NCI-H82 treated with DMSO at 0.1 percent for 48 hours (cell line): ENCODE data around the gene FAM222A.

Experiments used
- DNase-seq: peaks from one replicate; lab custom pipeline; 2025; ENCODE audit not compliant: unreplicated experiment; lab: John Stamatoyannopoulos, UW

The FAM222A gene

DNA sequence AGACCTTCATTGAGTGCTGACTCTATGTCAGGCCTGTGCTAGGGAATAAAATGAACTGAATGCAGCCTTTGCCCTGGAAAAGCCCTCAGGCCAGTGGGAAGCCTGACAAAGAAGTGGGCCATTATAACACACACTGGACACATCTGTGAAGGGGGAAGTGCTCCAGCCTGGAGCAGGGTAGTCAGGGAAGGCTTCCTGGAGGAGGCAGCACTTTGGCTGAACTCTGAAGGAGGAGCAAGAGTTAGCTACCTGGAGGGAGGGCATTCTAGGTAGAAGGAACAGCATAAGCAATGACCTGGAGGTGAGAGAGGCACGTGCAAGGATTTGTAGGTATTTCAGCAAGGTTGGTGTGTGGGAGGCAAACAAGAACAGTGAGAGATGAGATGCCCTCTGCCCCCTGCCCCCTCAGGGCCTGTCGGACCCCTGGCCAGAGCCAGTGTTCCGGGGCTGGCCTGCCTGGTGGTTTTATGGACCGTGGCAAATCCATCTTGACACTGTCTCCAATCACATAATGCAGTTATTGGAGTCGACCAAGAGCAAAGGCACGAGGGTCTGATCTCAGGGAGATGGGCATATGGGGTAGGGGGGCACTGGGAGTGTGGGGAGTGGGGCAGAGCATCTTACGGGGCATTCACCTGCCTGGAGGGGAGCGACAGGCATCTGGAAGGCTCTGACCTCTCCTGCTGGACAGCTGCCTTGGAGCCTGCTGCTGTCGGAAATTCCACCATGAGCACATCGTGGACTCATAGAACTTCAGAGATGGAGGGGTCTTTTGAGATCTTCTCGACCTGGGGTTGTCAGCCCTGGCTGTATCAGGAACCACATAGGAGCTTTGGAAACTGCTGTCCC, 2.7 kb upstream of the FAM222A start:
- DNase-seq = no peak

DNA sequence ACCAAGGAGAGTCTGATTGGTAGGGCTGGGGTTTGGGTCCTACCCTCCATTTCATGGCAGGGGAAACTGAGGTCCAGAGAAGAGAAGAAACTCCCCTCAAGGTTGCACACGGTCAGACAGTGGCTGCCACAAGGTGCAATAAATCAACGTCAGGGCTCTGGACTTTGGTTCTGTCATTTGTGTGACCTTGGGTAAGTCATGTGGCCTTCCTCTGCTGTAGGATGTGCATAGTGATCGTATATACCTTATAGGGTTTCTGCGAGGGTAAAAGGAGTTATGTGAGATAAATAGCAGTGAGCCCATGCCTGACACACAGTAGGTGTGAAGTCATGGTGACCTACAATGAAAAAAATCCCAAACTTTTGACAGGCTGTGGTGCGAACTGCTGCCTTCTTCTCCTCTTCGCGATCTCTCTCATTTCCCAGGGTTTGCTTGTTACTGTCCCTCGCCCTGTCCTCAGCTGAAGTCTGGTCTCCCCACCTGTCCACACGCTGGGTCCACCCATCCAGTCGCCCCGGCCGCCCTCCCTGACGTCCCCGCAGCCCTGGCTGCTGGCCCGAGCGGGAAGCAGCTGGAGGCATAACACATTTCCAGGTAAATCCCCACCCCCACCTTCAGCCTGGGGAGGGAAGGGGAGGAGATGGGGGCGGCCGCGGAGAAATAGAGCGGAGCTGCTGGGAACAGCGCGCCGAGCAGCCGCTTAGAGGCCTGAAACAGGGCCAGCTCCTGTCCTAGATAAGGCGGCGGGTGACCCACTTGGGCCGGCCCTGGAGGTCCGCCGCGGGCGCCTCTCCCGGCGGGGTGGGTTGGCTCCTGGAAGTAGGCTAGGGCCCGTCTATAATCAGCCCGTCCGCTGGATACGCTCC, 1.8 kb upstream of the FAM222A start:
- DNase-seq = no peak

DNA sequence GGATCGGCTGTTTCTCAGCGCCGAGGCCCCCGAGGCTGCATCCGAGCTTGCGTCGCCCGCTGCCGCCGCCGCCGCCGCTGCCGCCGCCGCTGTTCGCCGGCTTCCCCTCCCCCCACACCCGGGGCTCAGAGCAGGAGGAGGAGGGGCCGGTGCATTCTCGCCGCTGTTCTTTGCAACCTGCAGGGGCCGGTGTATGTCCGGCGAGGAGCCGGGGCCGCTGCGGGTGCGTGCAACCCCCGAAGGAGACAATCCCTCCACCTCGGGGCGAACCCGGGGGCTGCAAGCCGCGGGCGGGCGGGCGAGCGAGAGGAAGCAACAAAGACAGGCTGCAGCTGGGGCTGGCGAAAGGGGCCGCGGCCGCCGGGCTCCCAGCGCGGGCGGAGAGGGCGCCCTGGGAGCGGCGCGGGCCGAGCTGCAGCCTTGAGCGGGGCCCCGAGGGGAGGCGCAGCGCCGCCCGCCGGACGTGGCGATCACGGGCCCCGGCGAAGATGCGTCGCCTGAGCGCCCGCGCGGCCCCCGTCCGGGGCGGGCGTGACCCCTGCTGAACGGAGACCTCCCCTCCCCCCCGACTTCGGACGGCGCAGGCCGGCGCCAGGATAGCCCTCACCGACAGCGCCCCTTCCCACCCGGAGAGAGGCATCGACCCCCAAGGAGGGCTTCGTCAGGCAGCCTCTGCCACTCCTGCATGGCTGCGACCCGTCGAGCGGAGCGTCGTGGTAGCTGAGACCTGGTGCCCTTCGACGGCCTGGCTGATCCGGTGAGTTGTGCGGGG, 702 bp downstream of the FAM222A start:
- peak; percentile 22 for DNase-seq

DNA sequence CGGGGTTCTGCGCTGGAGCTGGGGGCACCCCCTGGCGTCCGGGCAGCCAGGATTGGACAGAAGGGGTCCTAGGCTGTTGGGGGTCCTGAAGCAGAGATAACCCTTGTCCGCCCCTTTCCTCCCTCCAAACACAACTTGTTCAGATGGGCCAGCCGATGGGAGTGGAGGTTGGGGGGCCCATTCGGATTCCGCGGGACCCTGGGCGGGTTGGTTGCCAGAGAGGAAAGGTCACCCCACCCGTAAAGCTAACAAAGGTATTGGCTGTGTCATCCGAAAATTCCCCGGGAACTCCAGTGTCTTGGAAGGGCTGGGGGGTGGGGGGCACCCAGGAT, 1.3 kb downstream of the FAM222A start:
- DNase-seq = no peak

DNA sequence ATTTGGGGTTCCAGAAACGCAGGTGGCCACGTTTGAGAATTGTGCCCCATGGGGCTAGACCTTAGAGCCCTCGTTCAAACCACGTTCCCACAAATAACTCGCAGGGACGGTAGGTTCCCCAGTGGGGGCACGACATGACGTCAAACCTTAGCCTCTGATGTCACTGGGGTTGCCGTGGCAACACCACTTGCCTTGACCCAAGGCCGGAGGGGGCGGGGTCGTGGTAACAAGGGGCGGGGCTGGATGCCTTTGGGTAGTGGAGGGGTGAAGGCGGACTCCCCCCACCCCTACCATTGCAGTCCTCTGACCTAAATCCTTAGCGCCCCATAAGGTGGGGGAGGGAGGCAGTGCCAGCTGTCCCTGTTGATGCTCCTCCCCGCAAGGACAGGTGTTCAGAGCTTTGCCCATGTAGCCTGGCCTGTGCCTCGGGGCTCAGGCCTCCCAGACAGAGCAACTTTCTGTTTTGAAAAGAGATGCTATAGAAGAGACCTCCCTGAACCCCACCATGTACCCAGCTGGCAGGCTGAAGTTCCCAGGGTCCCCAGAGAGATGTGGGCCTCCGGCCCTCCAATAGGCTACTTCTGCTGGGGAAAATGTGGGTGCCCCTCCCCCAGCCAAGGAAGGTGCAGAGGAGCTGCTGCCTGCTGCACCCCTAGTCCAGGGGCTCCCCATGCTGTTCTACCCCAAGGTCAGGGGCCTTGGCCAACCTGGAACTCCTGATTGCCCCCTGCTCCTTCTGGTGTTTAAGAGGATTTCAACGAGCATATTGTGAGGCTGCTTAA, 1.9 kb downstream of the FAM222A start:
- peak; percentile 32 for DNase-seq

DNA sequence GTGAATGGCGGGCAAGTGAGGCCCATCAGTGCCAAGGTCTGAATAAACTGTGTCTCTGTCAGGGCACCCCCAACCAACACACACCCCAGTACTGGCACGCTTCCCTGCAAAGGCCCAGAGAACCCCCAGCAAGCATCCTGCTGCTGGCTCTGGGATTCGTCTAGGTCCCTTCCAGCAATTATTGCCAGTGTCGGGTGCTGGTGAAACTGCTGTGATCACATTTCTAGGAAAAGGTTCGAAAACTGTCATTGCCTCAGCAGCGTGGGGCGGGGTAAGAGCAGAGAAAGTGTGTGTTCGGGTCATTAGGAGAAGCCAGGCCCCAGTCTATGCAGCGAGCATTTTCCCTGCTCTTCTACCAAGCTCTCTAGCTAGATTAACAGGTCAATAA, 2.5 kb downstream of the FAM222A start:
- no peak for DNase-seq

DNA sequence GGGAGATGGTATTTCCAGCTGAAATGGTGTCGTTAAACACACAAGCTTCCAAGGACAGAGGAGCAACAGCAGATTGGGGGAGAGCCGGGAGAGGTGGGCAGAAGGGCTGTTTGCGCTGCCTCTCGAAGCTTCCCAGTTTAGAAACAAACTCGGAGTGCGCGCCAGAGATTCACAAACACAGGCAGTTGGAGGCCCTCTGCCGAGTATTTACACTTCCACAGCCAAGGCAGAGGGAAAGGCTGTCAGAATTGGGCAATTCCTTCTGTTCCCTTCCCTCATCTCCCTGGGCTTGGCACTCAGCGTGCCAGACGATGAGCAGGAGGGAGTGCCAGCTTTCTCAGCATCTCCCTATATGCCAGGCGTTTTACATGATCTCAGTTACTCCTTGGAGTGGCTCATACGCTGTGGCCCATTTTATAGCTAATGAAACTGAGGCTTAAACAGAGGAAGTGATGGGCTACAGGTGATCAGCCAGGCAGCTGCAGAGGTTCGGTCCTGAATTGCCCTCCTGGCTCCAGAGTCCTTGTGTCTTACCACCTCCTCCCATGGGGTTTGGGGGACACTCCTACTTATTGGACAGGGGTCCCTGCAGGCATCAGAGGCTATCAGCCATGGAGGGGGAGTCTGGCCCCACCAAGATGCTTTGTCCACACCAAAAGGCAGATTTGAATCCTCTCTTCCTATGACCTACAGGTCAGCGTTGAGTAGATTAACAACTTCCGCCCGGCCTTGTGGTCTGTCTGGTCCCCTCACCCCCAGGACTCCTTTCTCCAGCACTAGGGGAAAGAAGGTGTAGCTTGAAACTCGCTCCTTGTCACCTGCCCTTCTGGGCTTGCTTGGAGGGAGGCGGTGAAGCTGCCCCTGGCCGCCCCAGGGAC, 3.1 kb downstream of the FAM222A start:
- DNase-seq = no peak

DNA sequence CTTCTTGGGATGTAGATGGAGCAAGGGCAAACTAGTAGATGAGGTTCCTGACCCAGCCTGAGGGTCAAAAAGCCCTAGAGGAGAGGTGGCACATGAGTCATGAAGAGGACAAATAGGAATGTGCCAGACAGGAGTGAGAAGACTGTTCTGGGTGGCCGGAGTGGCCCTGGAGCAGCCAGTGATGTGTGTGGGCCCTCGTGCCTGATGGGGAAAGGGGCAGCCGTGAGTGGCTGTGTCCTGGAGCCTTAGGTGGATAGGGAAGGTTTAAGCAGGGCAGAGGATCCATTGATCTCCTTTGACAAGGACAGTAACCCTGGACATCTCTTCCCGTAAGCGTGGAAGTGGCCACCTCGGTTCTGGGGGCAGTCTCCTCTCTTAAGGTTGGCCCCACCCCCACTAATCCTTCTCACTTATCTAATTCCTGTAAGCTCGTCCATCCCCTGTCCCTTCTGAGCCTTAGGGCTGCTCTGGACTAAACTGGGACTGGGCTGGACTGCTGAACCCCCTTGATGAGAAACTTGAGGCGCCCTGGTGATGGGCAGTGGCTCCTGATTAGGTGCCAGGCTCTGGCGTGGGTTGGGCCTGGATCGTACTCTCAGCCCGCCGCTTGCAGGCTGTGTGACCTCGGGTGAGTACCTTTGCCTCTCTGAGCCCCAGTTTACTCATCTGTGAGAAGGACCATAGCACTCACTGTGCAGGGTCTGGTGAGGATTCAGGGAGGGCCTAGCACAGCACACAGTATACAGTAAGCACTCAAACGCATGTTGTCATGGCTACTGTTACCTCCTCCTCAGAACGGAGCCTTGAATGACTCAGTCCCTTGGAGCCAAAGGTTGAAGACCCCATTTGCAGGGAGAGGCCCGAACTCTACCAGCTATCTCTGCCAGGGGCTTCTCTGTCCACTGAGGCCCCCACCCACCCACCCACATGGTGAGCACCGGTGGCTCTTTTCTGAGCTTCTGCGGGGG, 4.0 kb downstream of the FAM222A start:
- no peak for DNase-seq

DNA sequence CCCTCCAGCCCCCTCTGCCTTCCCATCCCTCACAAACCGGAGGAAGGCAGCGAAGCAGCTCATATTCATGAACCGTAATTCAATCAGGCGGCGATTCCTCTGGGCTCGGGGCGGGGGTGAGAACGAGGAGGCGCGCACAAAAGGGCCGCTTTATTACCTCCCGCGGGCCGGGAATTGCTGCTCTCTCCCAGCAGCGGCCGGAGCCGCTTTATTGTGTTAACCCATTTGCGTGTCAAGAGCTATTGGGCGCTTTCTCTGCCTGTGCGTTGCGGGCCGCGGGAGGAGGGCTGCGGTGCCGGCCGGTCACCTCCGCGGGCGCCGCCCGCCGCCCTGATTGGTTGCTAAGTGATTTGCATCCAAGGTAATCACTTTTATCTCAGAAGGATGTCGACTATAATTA, 4.8 kb downstream of the FAM222A start:
- DNase-seq = no peak

DNA sequence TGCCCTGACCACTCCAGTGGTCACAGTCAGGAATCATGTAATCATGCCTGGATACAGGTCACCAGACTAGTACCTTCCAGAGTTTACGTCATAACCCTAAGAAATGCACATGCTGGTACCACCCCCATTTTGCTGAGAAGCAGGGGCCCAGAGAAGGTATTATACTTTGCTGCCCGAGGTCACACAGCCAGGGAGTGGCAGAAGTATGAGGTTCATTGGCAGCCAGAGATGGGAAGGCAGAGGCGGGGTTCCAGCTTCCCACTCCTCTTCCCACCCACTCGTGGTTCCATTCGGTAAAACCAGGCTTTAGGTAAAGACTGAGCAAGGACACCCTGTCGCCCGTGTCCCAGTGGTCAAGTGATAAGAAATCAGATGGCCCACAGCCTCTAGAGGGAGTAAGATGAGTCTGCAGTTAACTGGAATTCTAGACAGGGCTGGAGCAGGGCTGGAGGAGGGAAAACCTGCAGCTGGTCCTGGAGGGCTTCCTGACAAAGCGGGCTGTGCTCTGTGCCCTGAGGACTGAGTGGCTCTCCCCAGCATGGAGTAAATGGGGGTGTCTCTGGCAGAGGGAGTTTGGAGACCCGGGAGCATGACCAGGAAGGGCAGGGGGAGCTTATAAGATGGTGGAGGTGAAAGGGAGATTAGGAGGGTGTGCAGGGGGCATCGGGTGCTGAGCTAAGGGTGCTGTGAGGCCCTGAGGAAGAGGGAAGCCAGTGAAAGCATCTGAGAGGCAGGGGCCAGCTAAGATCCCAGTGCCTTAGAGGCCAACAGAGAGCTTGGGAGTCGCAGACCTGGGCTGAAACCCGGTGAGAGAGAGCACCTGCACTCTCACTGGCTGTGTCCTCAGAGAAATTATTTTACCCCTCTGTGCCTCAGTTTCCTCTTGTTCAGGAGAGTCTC, 5.7 kb downstream of the FAM222A start:
- no peak for DNase-seq

DNA sequence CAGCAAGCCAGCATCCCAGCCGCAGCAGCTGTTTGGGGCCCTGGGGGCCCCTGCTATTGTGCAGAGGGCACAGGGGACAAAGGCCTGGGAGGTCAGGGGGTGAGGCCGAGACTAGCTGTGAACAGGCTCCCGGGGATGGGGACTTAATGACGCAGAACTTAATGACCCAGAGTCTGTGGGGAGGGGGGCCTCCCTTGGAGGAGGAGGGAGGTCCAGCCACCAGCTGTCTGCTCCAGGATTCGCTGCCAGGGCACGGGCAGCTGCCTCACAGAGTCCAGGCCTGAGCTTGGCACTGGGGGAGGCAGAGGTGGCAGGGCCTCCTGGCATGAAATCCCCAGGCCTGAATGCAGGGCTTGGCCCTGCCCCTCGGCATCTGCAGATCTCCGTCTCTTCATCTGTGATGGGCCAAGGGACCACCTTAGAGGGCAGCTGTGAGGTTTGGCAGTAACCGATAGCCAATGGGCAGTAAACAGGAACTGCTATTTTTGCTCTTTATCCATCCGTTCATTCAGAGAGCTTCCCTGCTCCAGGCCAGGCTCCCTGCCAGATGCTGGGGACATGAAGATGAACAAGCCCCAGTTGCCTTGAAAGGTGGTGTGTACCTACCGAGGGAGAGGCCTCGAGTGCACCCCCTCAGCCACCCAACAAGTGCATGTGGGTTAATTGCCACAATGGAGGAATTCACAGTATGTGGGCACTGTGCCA, 6.7 kb downstream of the FAM222A start:
- DNase-seq = no peak

DNA sequence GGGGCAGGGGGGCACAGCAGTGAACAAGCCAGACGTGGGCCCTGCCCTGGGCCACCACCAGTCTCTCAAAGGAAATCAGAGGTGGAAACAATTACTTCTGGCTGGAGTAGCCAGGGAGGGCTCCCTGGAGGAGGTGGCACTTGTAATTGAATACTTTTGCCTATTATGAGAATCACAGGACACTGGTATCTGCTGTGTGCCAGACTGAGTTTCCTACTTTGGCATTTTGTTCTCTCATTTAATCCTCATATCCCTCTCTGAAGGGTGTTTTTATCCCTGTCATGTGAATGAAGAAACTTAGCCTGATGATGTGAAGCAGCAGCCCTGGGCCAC, 7.2 kb downstream of the FAM222A start:
- DNase-seq = no peak

DNA sequence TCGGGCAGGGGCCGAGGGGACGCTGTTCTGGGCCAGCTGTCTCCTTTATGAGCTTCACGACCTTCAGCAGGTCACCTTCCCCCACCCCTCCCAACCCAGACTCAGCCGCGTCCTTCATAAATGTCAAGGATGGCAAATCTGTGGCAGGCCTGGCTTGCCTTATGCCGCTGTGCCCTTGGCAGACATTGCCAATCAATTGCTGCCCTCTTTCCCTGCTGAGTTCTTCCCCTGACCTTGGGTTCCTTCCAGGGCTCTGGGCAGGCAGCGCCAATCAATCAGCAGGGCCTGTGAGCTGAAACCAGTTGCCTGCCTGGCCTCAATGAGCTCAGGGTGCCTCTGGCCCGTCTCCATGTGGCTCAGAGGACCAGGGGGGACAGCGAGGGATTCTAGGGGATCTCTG, 7.7 kb downstream of the FAM222A start:
- no peak for DNase-seq

DNA sequence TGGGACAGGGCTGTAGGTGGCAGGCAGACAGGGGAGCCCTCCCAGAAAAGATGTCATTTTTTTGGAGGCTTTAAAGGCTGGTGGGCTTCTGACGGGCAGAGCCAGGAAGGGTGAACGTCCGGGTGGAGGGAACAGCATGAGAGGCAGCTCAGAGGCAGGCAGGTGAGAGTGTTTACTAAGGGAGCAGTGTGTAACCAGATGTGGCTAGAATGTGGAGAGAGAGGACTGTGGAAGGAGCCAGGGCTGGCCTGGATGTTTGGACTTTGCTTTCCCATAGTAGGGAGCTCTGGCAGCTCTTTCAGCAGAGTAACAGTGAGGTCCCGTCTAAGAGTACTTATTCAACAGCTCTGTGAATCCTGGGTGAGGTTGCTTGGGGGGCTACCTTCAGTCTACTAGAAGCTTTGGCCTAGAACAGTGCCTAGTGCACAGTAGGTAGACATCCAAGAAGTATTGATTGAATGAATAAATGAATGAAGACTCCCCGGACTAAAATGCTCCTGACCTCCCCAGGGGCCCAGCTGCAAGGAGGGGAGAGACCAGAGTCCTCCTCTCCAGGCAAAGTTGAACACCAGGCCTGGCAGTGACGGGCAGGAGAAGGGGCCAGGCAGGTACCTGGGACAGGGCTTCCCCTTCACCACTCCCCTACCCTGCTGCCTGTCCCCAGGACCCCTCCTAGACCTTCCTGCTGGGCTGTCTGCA, 8.5 kb downstream of the FAM222A start:
- DNase-seq = no peak

DNA sequence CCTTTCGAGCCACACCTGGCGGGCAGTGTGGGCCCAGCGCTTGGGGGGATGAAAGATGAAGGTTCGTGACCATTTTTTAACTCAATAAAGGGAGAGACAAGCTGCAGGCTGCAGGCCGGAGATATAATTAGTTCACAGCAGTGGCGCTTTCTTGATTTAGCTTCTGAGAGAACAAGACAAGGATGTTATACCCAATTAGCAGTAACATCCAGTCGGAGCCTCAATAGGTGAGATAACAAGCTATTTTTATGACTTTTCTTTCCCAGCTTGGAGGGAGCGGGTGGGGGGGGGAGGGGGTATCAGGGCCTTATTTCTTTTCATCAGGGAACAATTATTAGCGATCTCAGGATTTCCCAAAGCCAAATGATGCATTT, 9.1 kb downstream of the FAM222A start:
- DNase-seq = no peak

DNA sequence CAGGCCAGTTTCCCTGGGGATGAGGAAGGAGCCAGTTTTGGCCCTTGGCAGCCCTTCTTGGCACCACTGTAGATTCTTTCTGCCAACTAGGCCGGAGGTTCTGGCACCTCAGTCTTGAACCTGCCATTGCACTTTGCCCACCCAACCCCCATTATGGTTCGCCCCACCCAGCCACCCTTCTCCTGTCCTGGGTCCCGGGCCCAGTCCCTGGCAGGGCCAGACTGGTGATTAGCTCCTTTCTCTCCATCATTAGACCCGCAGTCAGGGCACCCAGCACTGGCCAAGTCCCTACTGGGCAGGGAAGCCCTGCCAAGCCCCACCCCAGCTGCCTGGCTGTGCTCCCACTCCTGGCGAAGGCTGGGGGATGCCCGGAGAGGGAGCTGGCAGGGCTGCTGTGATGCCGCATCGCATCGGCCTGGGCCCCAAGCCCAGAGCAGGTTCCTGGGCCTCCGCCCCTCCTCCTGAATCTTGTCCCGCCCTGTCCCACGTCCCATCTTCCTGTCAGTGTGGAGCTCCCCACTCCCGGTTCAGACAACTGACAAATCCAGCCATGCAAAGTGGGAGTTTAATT, 9.8 kb downstream of the FAM222A start:
- DNase-seq = no peak
